Measurements from ENCODE around the gene EPN3. TPM values are rescaled to one million over a fixed set of nuclear protein-coding genes. Genes with fewer than 3 reads are reported as not detected.

The EPN3 gene
- polyA plus RNA-seq, 1 donor from 2014 or later = not detected

- H3K4me3 ChIP-seq (ENCODE audit: low read length) = no peak overlapping the region
- no peak overlapping the region for H3K27ac ChIP-seq (ENCODE audit: low read length)
- no peak overlapping the region for H3K9ac ChIP-seq (ENCODE audit: low read length)
- H3F3A ChIP-seq (ENCODE audit: insufficient read depth, low read length, poor library complexity, severe bottlenecking) = no peaks in the 10 kb centered on the region
- H2AFZ ChIP-seq (ENCODE audit: low read depth, low read length) = no peak overlapping the region
- H3K79me2 ChIP-seq (replicated peaks; ENCODE audit: insufficient read depth, low read length) = no peaks in the 10 kb centered on the region
- H3K4me2 ChIP-seq (ENCODE audit: low read length) = no peak overlapping the region
- H4K20me1 ChIP-seq (ENCODE audit: insufficient read depth) = no peaks in the 10 kb centered on the region
- H3K36me3 ChIP-seq (ENCODE audit: insufficient read depth, low read length) = no peaks in the 10 kb centered on the region
- TF ChIP-seq SMC3 (conservative IDR thresholded peaks at IDR 0.05; ENCODE audit: poor library complexity) (no peak), REST (IDR thresholded peaks at IDR 0.05; ENCODE audit: borderline replicate concordance) (no peak), EZH2 (IDR thresholded peaks at IDR 0.05; ENCODE audit: borderline replicate concordance, insufficient read depth, low read length, poor library complexity, severe bottlenecking) (no peak), EP300 (conservative IDR thresholded peaks at IDR 0.05; ENCODE audit: poor library complexity, severe bottlenecking) (no peak), POLR2AphosphoS5 (IDR thresholded peaks at IDR 0.05) (no peak), TAF1 (IDR thresholded peaks at IDR 0.05; ENCODE audit: low read depth) (no peak), MXI1 (conservative IDR thresholded peaks at IDR 0.05; ENCODE audit: poor library complexity, severe bottlenecking) (no peak), RAD21 (conservative IDR thresholded peaks at IDR 0.05) (no peak), CTCF (IDR thresholded peaks at IDR 0.05; ENCODE audit: poor library complexity, severe bottlenecking) (no peak)
- no peaks in the 10 kb centered on the region for H3K9me3 ChIP-seq (ENCODE audit: low read length)
- H3K27me3 ChIP-seq (ENCODE audit: insufficient read depth, low read depth, low read length) = no peaks in the 10 kb centered on the region
- no peaks in the 10 kb centered on the region for H3K9me2 ChIP-seq (ENCODE audit: insufficient read depth, low read length)
Observed at GRCh38 chr17:50539762-50540559, 7.4 kb downstream of the EPN3 start.

- H3K27ac ChIP-seq (ENCODE audit: low read length) = no peak overlapping the region
- no peaks in the 10 kb centered on the region for H3K27me3 ChIP-seq (ENCODE audit: insufficient read depth, low read depth, low read length)
- no peaks in the 10 kb centered on the region for H3F3A ChIP-seq (ENCODE audit: insufficient read depth, low read length, poor library complexity, severe bottlenecking)
- H3K9me3 ChIP-seq (ENCODE audit: low read length) = no peaks in the 10 kb centered on the region
- no peaks in the 10 kb centered on the region for H3K79me2 ChIP-seq (replicated peaks; ENCODE audit: insufficient read depth, low read length)
- H3K4me2 ChIP-seq (ENCODE audit: low read length) = no peak overlapping the region
- no peak overlapping the region for H2AFZ ChIP-seq (ENCODE audit: low read depth, low read length)
- no peaks in the 10 kb centered on the region for H4K20me1 ChIP-seq (ENCODE audit: insufficient read depth)
- no peaks in the 10 kb centered on the region for H3K36me3 ChIP-seq (ENCODE audit: insufficient read depth, low read length)
- TF ChIP-seq EP300 (conservative IDR thresholded peaks at IDR 0.05; ENCODE audit: poor library complexity, severe bottlenecking) (no peak), CTCF (IDR thresholded peaks at IDR 0.05; ENCODE audit: poor library complexity, severe bottlenecking) (no peak), TAF1 (IDR thresholded peaks at IDR 0.05; ENCODE audit: low read depth) (no peak), MXI1 (conservative IDR thresholded peaks at IDR 0.05; ENCODE audit: poor library complexity, severe bottlenecking) (no peak), REST (IDR thresholded peaks at IDR 0.05; ENCODE audit: borderline replicate concordance) (no peak), POLR2AphosphoS5 (IDR thresholded peaks at IDR 0.05) (no peak), RAD21 (conservative IDR thresholded peaks at IDR 0.05) (no peak), SMC3 (conservative IDR thresholded peaks at IDR 0.05; ENCODE audit: poor library complexity) (no peak), EZH2 (IDR thresholded peaks at IDR 0.05; ENCODE audit: borderline replicate concordance, insufficient read depth, low read length, poor library complexity, severe bottlenecking) (no peak)
- H3K4me3 ChIP-seq (ENCODE audit: low read length) = peak overlapping the region; percentile 70
- no peak overlapping the region for H3K9ac ChIP-seq (ENCODE audit: low read length)
- no peaks in the 10 kb centered on the region for H3K9me2 ChIP-seq (ENCODE audit: insufficient read depth, low read length)
Observed at GRCh38 chr17:50540560-50541401, 8.2 kb downstream of the EPN3 start.
